HL-60 (cell line): ENCODE measurements around the gene SLC5A6.

Experiments
- DNase-seq, 2 experiments: peaks; one replicate each; pipeline ENCODE4 v3.0.0-alpha.2; 2010 to 2020; ENCODE audit warnings: low read depth in 1 of 2, low spot score in 1 of 2
- H3K27ac ChIP-seq: fragments of 250-450 bp; sonication (Bioruptor Pico); replicated peaks from 2 replicates; pipeline ENCODE4 v1.5.1; 2020; ENCODE audit warnings: mild to moderate bottlenecking, moderate library complexity
- H3K27me3 ChIP-seq: fragments of 250-450 bp; sonication (Bioruptor Pico); 2 replicates; pipeline ENCODE4 v1.5.1; 2021; ENCODE audit warnings: mild to moderate bottlenecking, moderate library complexity; ENCODE audit not compliant: insufficient read depth, poor library complexity, severe bottlenecking
- H3K4me3 ChIP-seq: replicated peaks from 2 replicates; pipeline ENCODE4 v1.5.1; 2011; ENCODE audit warnings: mild to moderate bottlenecking, control low read depth, low read length; ENCODE audit not compliant: insufficient read depth
- GABPA ChIP-seq: IDR thresholded peaks from 2 replicates; pipeline ENCODE4 v1.6.1; 2012; ENCODE audit warnings: low read depth
- POLR2AphosphoS5 ChIP-seq: IDR thresholded peaks from 2 replicates; pipeline ENCODE4 v1.6.1; 2012; ENCODE audit warnings: low read depth
- SPI1 ChIP-seq: IDR thresholded peaks from 2 replicates; pipeline ENCODE4 v1.6.1; 2012; ENCODE audit warnings: low read depth, mild to moderate bottlenecking, borderline replicate concordance
- TF ChIP-seq, protein P1 (sequence below): IDR thresholded peaks from one replicate; pipeline ENCODE4 v1.5.1; 2011; ENCODE audit warnings: low read length, control low read depth, inconsistent platforms; ENCODE audit not compliant: insufficient read depth
- TF ChIP-seq, protein P2 (sequence below): IDR thresholded peaks from 2 replicates; pipeline ENCODE4 v1.6.1; 2012; ENCODE audit warnings: low read depth; ENCODE audit not compliant: insufficient replicate concordance

SLC5A6 gene

DNA sequence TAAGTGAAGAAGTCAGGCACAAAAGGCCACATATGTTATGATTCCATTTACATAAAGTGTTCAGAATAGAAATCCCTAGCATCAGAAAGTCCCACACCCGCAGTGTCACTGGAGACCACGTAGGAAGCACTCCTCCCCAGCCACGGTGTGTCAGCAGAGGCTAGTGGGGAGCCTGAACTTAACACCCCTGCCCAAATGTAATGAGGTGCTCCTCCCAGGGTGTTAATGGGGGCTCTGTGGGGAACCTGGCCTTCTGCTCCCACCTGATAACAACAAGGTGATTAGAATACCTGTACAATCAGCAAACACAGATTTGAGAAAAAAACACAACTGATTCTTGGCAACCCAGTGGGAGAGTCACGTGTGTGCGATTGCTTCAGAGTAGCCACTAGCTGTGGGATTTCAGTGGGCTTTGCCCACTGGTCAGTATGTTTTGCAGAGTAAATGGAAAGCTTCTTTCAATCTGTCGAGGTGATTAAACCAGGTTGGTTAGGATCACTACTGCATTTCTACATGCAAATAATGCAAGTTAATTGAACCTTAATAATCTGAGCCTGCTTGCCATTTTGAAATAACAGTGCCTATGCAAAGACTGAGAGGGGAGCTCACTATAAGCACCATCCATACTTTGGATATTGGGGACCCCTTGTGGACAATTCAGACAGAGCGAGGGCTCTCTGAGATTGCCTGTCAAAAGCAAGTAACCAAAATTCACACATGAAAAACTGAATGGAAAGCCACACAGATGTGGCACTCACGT is 20.8 kb downstream of the SLC5A6 start:
- H3K4me3 ChIP-seq: no peak overlapping the region
- H3K27me3 ChIP-seq: no peaks in the 10 kb centered on the region
- no peak for TF ChIP-seq POLR2AphosphoS5
- TF ChIP-seq, protein P1, sequence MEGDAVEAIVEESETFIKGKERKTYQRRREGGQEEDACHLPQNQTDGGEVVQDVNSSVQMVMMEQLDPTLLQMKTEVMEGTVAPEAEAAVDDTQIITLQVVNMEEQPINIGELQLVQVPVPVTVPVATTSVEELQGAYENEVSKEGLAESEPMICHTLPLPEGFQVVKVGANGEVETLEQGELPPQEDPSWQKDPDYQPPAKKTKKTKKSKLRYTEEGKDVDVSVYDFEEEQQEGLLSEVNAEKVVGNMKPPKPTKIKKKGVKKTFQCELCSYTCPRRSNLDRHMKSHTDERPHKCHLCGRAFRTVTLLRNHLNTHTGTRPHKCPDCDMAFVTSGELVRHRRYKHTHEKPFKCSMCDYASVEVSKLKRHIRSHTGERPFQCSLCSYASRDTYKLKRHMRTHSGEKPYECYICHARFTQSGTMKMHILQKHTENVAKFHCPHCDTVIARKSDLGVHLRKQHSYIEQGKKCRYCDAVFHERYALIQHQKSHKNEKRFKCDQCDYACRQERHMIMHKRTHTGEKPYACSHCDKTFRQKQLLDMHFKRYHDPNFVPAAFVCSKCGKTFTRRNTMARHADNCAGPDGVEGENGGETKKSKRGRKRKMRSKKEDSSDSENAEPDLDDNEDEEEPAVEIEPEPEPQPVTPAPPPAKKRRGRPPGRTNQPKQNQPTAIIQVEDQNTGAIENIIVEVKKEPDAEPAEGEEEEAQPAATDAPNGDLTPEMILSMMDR: peak; percentile 42
- DNase-seq: peak in 1 of 2 experiments; percentile 72
- H3K27ac ChIP-seq: no peak overlapping the region

DNA sequence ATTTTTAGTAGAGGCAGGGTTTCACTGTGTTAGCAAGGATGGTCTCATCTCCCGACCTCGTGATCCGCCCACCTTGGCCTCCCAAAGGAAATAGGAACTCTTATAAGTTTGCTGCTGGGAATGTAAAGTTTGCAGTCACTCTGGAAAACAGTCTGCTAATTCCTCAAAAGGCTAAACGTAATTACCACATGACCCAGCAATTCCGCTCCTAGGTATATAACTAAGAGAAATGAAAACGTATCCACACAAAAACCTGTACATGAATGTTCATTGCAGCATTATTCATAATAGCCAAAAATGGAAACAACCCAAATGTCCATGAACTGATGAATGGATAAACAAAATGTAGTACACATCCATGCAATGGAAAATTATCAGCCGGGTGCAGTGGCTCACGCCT is 22.1 kb downstream of the SLC5A6 start:
- Histone ChIP-seq H3K4me3 (no peak overlapping the region), H3K27ac (no peak overlapping the region), H3K27me3 (no peaks in the 10 kb centered on the region)
- TF ChIP-seq POLR2AphosphoS5 (no peak), SPI1 (no peak), GABPA (no peak)
- TF ChIP-seq, protein P1: no peak
- TF ChIP-seq, protein P2, sequence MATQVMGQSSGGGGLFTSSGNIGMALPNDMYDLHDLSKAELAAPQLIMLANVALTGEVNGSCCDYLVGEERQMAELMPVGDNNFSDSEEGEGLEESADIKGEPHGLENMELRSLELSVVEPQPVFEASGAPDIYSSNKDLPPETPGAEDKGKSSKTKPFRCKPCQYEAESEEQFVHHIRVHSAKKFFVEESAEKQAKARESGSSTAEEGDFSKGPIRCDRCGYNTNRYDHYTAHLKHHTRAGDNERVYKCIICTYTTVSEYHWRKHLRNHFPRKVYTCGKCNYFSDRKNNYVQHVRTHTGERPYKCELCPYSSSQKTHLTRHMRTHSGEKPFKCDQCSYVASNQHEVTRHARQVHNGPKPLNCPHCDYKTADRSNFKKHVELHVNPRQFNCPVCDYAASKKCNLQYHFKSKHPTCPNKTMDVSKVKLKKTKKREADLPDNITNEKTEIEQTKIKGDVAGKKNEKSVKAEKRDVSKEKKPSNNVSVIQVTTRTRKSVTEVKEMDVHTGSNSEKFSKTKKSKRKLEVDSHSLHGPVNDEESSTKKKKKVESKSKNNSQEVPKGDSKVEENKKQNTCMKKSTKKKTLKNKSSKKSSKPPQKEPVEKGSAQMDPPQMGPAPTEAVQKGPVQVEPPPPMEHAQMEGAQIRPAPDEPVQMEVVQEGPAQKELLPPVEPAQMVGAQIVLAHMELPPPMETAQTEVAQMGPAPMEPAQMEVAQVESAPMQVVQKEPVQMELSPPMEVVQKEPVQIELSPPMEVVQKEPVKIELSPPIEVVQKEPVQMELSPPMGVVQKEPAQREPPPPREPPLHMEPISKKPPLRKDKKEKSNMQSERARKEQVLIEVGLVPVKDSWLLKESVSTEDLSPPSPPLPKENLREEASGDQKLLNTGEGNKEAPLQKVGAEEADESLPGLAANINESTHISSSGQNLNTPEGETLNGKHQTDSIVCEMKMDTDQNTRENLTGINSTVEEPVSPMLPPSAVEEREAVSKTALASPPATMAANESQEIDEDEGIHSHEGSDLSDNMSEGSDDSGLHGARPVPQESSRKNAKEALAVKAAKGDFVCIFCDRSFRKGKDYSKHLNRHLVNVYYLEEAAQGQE: no peak
- no peak for DNase-seq

DNA sequence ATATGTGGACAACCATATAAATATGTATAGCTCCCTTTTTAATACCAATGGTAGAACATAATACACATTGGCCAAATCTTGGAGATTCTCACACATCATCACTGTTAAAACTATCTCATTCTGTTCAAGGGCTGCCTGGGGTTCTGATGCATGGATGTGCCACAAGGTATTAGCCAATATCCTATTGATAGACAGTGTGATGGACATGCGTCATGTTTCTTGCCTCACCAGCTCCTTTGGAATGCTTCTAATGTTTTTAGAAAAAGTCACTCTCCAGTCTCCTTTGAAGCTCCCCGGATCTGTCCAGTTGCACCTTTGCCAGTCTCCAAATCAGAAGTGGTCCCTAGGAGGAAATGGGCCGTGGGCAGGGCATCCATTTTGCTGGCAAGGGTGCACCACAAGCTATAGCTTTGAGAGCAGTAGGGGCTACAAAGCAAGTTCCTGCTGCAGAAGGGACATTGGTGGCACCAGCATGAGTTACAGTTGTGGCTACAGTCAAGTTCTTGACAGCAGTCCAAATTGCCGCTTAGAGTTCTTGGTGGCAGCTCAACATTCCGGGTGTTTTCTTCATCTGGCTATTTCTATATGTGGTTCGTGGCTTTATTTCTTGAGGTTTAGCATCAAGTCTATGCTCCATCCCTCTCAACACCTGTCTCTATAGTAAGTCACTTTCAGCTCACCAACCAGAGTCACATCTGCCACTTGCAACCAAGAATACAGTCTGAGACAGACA is 25.3 kb downstream of the SLC5A6 start:
- Histone ChIP-seq H3K27me3 (no peaks in the 10 kb centered on the region), H3K4me3 (no peak overlapping the region), H3K27ac (no peak overlapping the region)
- TF ChIP-seq, protein P1: no peak
- TF ChIP-seq POLR2AphosphoS5: no peak
- DNase-seq: no peak

DNA sequence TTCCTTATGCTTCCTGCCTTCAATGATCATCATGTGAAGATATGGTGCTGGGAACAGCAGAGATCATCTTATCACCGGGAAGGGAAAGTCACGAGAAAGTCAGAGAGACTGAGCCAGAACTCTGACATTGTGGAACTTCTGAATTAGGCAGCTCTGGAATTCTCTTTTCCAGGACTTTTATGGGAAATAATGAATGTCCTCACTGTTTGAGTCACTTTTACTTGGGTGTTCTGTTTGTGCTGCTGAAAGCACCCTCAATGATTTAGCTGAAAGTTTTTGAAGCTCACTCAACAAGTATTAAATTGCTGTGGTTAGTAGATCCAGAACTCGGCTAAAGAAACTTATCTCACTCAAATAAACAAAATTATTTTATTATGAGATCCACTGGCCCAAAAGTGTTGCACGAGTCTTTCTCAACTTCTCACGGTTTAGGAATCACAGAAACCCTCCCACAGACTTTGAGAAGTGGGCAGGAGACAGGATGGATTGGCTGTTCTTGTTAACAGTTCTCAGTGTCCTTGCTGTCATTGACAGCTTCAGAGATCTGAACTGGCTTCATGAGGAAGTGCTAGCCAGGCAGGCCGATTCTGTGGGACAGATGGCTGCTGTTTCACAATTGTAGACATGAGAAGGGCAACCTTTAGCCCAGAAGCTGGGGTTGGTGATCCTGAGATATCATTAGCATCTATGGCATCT is 26.6 kb downstream of the SLC5A6 start:
- peak; percentile 54 to 89 for DNase-seq
- Histone ChIP-seq H3K4me3 (no peak overlapping the region), H3K27ac (0 out of 2 replicates have a peak overlapping the region, but pooled peaks have one; percentile 5), H3K27me3 (no peaks in the 10 kb centered on the region)
- TF ChIP-seq, protein P2: no peak
- peak; percentile 58; the same call in 1 of the 2 replicates for TF ChIP-seq POLR2AphosphoS5
- TF ChIP-seq SPI1: peak; percentile 97
